Activated T-cell treated with anti-CD3 and anti-CD28 coated beads for 24 hours (primary cell): Measurements from ENCODE around the gene ITIH3.

Source experiments
- DNase-seq: peaks from one replicate; pipeline ENCODE4 v3.0.0-alpha.2; 2020; ENCODE audit warnings: low read depth

ITIH3 gene

GRCh38 chr3:52793702-52794611 lies 639 bp upstream of the ITIH3 start:
- DNase-seq: no peak

- DNase-seq: no peak
Observed at GRCh38 chr3:52795298-52795900, 803 bp downstream of the ITIH3 start.

- no peak for DNase-seq
Observed at GRCh38 chr3:52796411-52796810, 1.8 kb downstream of the ITIH3 start.

GRCh38 chr3:52798376-52798977 lies 3.9 kb downstream of the ITIH3 start:
- DNase-seq: no peak

- DNase-seq: no peak
Observed at GRCh38 chr3:52798978-52799476, 4.4 kb downstream of the ITIH3 start.

GRCh38 chr3:52800079-52800478 lies 5.5 kb downstream of the ITIH3 start:
- DNase-seq: no peak

GRCh38 chr3:52801839-52802238 lies 7.2 kb downstream of the ITIH3 start:
- DNase-seq: no peak

- no peak for DNase-seq
Observed at GRCh38 chr3:52805270-52806039, 10.9 kb downstream of the ITIH3 start.

GRCh38 chr3:52809149-52809548 lies 14.6 kb downstream of the ITIH3 start:
- DNase-seq: no peak

GRCh38 chr3:52809662-52810377 lies 15.2 kb downstream of the ITIH3 start:
- no peak for DNase-seq

- DNase-seq: no peak
Observed at GRCh38 chr3:52810923-52811322, 16.3 kb downstream of the ITIH3 start.

- DNase-seq: no peak
Observed at GRCh38 chr3:52811452-52812011, 16.9 kb downstream of the ITIH3 start.

- no peak for DNase-seq
Observed at GRCh38 chr3:52813810-52814209, 19.2 kb downstream of the ITIH3 start.

- no peak for DNase-seq
Observed at GRCh38 chr3:52816199-52816598, 21.6 kb downstream of the ITIH3 start.

GRCh38 chr3:52816654-52817053 lies 22.1 kb downstream of the ITIH3 start:
- DNase-seq: no peak

- DNase-seq: no peak
Observed at GRCh38 chr3:52817221-52817620, 22.6 kb downstream of the ITIH3 start.

GRCh38 chr3:52817860-52818259 lies 23.3 kb downstream of the ITIH3 start:
- DNase-seq: no peak

- DNase-seq: no peak
Observed at GRCh38 chr3:52819936-52820335, 25.3 kb downstream of the ITIH3 start.

- no peak for DNase-seq
Observed at GRCh38 chr3:52820736-52821135, 26.1 kb downstream of the ITIH3 start.

GRCh38 chr3:52822363-52822762 lies 27.8 kb downstream of the ITIH3 start:
- no peak for DNase-seq

- no peak for DNase-seq
Observed at GRCh38 chr3:52824037-52824436, 29.4 kb downstream of the ITIH3 start.
